Suppressor macrophage treated with lipopolysaccharide for 4 hours (primary cell): ENCODE data around the gene EPB41L5.

ENCODE experiments used
- DNase-seq: peaks from one replicate; pipeline ENCODE4 v3.0.0-alpha.2; 2020

EPB41L5 gene

GRCh38 chr2:120227111-120227991, 214.5 kb downstream of the EPB41L5 start:
- no peak for DNase-seq

GRCh38 chr2:120228503-120228902, 215.6 kb downstream of the EPB41L5 start:
- DNase-seq: no peak
